ENCODE results near the gene TRIOBP. TPM values are rescaled to one million over a fixed set of nuclear protein-coding genes. Genes with fewer than 3 reads are reported as not detected.
"Not testable (repeated sequence)": the region's sequence is repeated elsewhere in the genome, so short reads cannot be mapped to it uniquely, and the experiment has no call there.

The TRIOBP gene, protein sequence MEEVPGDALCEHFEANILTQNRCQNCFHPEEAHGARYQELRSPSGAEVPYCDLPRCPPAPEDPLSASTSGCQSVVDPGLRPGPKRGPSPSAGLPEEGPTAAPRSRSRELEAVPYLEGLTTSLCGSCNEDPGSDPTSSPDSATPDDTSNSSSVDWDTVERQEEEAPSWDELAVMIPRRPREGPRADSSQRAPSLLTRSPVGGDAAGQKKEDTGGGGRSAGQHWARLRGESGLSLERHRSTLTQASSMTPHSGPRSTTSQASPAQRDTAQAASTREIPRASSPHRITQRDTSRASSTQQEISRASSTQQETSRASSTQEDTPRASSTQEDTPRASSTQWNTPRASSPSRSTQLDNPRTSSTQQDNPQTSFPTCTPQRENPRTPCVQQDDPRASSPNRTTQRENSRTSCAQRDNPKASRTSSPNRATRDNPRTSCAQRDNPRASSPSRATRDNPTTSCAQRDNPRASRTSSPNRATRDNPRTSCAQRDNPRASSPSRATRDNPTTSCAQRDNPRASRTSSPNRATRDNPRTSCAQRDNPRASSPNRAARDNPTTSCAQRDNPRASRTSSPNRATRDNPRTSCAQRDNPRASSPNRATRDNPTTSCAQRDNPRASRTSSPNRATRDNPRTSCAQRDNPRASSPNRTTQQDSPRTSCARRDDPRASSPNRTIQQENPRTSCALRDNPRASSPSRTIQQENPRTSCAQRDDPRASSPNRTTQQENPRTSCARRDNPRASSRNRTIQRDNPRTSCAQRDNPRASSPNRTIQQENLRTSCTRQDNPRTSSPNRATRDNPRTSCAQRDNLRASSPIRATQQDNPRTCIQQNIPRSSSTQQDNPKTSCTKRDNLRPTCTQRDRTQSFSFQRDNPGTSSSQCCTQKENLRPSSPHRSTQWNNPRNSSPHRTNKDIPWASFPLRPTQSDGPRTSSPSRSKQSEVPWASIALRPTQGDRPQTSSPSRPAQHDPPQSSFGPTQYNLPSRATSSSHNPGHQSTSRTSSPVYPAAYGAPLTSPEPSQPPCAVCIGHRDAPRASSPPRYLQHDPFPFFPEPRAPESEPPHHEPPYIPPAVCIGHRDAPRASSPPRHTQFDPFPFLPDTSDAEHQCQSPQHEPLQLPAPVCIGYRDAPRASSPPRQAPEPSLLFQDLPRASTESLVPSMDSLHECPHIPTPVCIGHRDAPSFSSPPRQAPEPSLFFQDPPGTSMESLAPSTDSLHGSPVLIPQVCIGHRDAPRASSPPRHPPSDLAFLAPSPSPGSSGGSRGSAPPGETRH (N-terminal part only)
- polyA plus RNA-seq, result 10 to 100 TPM; 57.8 to 63.8 TPM

GRCh38 chr22:37696657-37697537 lies at the start of gene TRIOBP:
TRIOBP (plus strand) TSS chr22:37697048; CDS start chr22:37701366, 4,318 bp downstream.
- 10 to 15% methylated on average over 25 to 39 of the region's 39 CpGs for WGBS, 2 donors
- Histone ChIP-seq H3K36me3 (ENCODE audit: control insufficient read depth in 2 of 2, insufficient read depth in 2 of 2, low read length in 1 of 2) (peaks cover 4 to 16% of the 10 kb centered on the region in 2 donors), H3K4me1 (ENCODE audit: control insufficient read depth in 2 of 2, insufficient read depth in 2 of 2, low read length in 1 of 2) (peaks cover 4 to 7% of the 10 kb centered on the region in 2 donors), H3K9me3 (ENCODE audit: control insufficient read depth in 2 of 2, insufficient read depth in 1 of 2, low read depth in 1 of 2, low read length in 1 of 2) (no peaks in the 10 kb centered on the region), H3K27me3 (ENCODE audit: control insufficient read depth in 1 of 2, insufficient read depth in 2 of 2, low read length in 2 of 2) (no peaks in the 10 kb centered on the region), H3K27ac (ENCODE audit: low read depth in 2 of 2, low read length in 1 of 2) (peak within 1 kb of the TSS in 1 of 2 donors; percentile 78), H3K4me3 (ENCODE audit: low read depth in 1 of 2, low read length in 2 of 2) (peak within 1 kb of the TSS in 1 of 2 donors; percentile 12)

GRCh38 chr22:37647317-37647716 lies 49.5 kb upstream of the TRIOBP start:
- H3K9me3 ChIP-seq (ENCODE audit: control insufficient read depth in 2 of 2, insufficient read depth in 1 of 2, low read depth in 1 of 2, low read length in 1 of 2), result no peaks in the 10 kb centered on the region
- 90 to 94% methylated on average over 8 to 9 of the region's 9 CpGs for WGBS, 2 donors
- peak overlapping the region; percentile 13 to 85 for H3K27ac ChIP-seq (ENCODE audit: low read depth in 2 of 2, low read length in 1 of 2)
- no peaks in the 10 kb centered on the region for H3K27me3 ChIP-seq (ENCODE audit: control insufficient read depth in 1 of 2, insufficient read depth in 2 of 2, low read length in 2 of 2)
- H3K4me1 ChIP-seq (ENCODE audit: control insufficient read depth in 2 of 2, insufficient read depth in 2 of 2, low read length in 1 of 2), result peaks cover 0 to 9% of the 10 kb centered on the region in 2 donors
- no peak overlapping the region for H3K4me3 ChIP-seq (ENCODE audit: low read depth in 1 of 2, low read length in 2 of 2)
- peaks cover 0 to 46% of the 10 kb centered on the region in 2 donors for H3K36me3 ChIP-seq (ENCODE audit: control insufficient read depth in 2 of 2, insufficient read depth in 2 of 2, low read length in 1 of 2)

DNA sequence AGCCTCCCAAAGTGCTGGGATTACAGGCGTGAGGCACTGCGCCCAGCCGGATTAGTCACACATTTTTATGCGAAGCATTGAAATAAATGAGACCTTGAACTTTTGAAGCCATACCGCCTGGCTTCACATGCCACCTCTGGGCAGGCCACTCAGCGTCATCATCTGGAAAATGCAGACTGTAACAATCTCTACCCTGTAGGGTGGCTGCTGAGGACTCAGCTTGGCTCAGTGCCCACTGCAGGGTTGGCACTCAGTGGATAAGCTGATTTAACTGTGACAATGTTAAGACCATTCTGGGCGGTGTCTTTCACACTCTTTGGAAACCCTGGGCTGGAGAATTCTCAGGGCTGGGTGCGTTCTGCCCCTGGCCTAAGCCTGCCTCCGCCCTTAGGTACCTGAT lies 48.9 kb upstream of the TRIOBP start:
- Histone ChIP-seq H3K27me3 (ENCODE audit: control insufficient read depth in 1 of 2, insufficient read depth in 2 of 2, low read length in 2 of 2) (no peaks in the 10 kb centered on the region), H3K4me3 (ENCODE audit: low read depth in 1 of 2, low read length in 2 of 2) (no peak overlapping the region), H3K36me3 (ENCODE audit: control insufficient read depth in 2 of 2, insufficient read depth in 2 of 2, low read length in 1 of 2) (peaks cover 0 to 44% of the 10 kb centered on the region in 2 donors), H3K4me1 (ENCODE audit: control insufficient read depth in 2 of 2, insufficient read depth in 2 of 2, low read length in 1 of 2) (peaks cover 0 to 8% of the 10 kb centered on the region in 2 donors), H3K27ac (ENCODE audit: low read depth in 2 of 2, low read length in 1 of 2) (peak overlapping the region; percentile 80 to 82), H3K9me3 (ENCODE audit: control insufficient read depth in 2 of 2, insufficient read depth in 1 of 2, low read depth in 1 of 2, low read length in 1 of 2) (no peaks in the 10 kb centered on the region)
- WGBS, 2 donors, result 50% methylated on average over 9 of the region's 9 CpGs

DNA sequence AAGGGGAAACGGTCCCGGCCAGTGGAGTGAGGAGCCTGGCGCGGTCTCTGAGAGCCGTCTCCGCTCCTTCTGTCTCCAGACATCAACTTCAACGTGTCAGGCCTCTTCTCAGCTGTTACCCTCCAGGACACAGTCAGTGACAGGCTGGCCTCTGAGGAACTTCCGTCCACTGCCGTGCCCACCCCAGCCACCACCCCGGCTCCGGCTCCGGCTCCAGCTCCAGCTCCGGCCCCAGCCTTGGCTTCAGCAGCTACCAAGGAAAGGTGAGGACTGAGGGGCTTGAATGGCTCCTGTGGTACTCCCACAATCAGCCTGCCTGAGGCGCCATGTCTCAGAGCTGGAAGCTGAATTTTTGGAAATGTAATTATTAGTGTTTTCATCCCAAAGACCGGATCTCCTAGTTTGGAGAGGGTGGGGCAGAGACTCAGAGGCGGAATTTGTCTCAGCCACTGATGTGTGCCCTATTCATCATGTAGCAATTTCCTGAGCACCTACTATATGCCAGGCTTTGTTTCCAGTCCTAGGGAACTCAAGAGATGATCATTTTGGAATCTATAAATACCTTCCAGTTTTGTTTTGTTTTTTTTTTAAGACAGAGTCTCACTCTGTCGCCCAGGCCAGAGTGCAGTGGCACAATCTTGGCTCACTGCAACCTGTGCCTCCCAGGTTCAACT lies 46.2 kb upstream of the TRIOBP start:
- no peak overlapping the region for H3K4me3 ChIP-seq (ENCODE audit: low read depth in 1 of 2, low read length in 2 of 2)
- no peaks in the 10 kb centered on the region for H3K27me3 ChIP-seq (ENCODE audit: control insufficient read depth in 1 of 2, insufficient read depth in 2 of 2, low read length in 2 of 2)
- WGBS, 2 donors, result 94 to 96% methylated on average over 17 of the region's 17 CpGs
- peaks cover 4 to 39% of the 10 kb centered on the region in 2 donors for H3K36me3 ChIP-seq (ENCODE audit: control insufficient read depth in 2 of 2, insufficient read depth in 2 of 2, low read length in 1 of 2)
- H3K9me3 ChIP-seq (ENCODE audit: control insufficient read depth in 2 of 2, insufficient read depth in 1 of 2, low read depth in 1 of 2, low read length in 1 of 2), result no peaks in the 10 kb centered on the region
- H3K27ac ChIP-seq (ENCODE audit: low read depth in 2 of 2, low read length in 1 of 2), result no peak overlapping the region
- H3K4me1 ChIP-seq (ENCODE audit: control insufficient read depth in 2 of 2, insufficient read depth in 2 of 2, low read length in 1 of 2), result peaks cover 0 to 3% of the 10 kb centered on the region in 2 donors

GRCh38 chr22:37654563-37655251 lies 42.1 kb upstream of the TRIOBP start:
- Histone ChIP-seq H3K36me3 (ENCODE audit: control insufficient read depth in 2 of 2, insufficient read depth in 2 of 2, low read length in 1 of 2) (peaks cover 4 to 26% of the 10 kb centered on the region in 2 donors), H3K9me3 (ENCODE audit: control insufficient read depth in 2 of 2, insufficient read depth in 1 of 2, low read depth in 1 of 2, low read length in 1 of 2) (no peaks in the 10 kb centered on the region), H3K4me3 (ENCODE audit: low read depth in 1 of 2, low read length in 2 of 2) (no peak overlapping the region), H3K27me3 (ENCODE audit: control insufficient read depth in 1 of 2, insufficient read depth in 2 of 2, low read length in 2 of 2) (no peaks in the 10 kb centered on the region), H3K4me1 (ENCODE audit: control insufficient read depth in 2 of 2, insufficient read depth in 2 of 2, low read length in 1 of 2) (peaks cover 0 to 7% of the 10 kb centered on the region in 2 donors), H3K27ac (ENCODE audit: low read depth in 2 of 2, low read length in 1 of 2) (no peak overlapping the region)
- 81 to 89% methylated on average over 14 of the region's 14 CpGs for WGBS, 2 donors

DNA sequence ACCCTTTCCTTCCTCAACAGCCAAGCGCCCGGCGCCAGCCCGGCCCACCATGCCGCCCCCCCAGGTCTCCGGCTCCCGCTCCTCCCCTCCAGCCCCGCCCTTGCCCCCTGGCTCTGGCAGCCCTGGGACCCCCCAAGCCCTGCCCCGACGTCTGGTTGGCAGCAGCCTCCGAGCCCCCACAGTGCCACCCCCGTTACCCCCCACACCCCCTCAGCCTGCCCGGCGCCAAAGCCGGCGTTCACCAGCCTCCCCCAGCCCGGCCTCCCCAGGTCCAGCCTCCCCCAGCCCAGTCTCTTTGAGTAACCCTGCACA lies 41.6 kb upstream of the TRIOBP start:
- peaks cover 4 to 22% of the 10 kb centered on the region in 2 donors for H3K36me3 ChIP-seq (ENCODE audit: control insufficient read depth in 2 of 2, insufficient read depth in 2 of 2, low read length in 1 of 2)
- H3K27me3 ChIP-seq (ENCODE audit: control insufficient read depth in 1 of 2, insufficient read depth in 2 of 2, low read length in 2 of 2), result no peaks in the 10 kb centered on the region
- WGBS, 2 donors, result 73 to 84% methylated on average over 9 to 17 of the region's 17 CpGs
- H3K27ac ChIP-seq (ENCODE audit: low read depth in 2 of 2, low read length in 1 of 2), result no peak overlapping the region
- H3K4me3 ChIP-seq (ENCODE audit: low read depth in 1 of 2, low read length in 2 of 2), result no peak overlapping the region
- peaks cover 0 to 10% of the 10 kb centered on the region in 2 donors for H3K4me1 ChIP-seq (ENCODE audit: control insufficient read depth in 2 of 2, insufficient read depth in 2 of 2, low read length in 1 of 2)
- no peaks in the 10 kb centered on the region for H3K9me3 ChIP-seq (ENCODE audit: control insufficient read depth in 2 of 2, insufficient read depth in 1 of 2, low read depth in 1 of 2, low read length in 1 of 2)

DNA sequence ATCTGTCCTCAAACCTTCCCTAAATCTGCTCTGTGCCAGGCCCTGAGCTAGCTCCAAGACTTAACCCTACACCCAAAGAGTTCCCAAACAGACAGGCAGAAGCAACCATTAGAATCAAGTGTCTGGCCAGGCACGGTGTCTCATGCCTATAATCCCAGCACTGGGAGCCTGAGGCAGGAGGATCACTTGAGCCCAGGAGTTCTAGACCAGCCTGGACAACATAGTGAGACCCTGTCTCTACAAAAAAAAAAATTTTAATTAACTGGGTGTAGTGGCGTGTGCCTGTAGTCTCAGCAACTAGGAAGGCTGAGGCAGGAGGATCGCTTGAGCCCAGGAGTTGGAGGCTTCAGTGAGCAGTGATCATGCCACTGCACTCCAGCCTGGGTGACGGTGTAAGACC lies 40.3 kb upstream of the TRIOBP start:
- peaks cover 4 to 13% of the 10 kb centered on the region in 2 donors for H3K36me3 ChIP-seq (ENCODE audit: control insufficient read depth in 2 of 2, insufficient read depth in 2 of 2, low read length in 1 of 2)
- WGBS, 2 donors, result 95% methylated on average over 4 of the region's 4 CpGs

GRCh38 chr22:37657590-37658132 lies 39.2 kb upstream of the TRIOBP start:
- H3K27ac ChIP-seq (ENCODE audit: low read depth in 2 of 2, low read length in 1 of 2), result peak overlapping the region; percentile 75 to 90
- H3K36me3 ChIP-seq (ENCODE audit: control insufficient read depth in 2 of 2, insufficient read depth in 2 of 2, low read length in 1 of 2), result peaks cover 4 to 10% of the 10 kb centered on the region in 2 donors
- no peaks in the 10 kb centered on the region for H3K9me3 ChIP-seq (ENCODE audit: control insufficient read depth in 2 of 2, insufficient read depth in 1 of 2, low read depth in 1 of 2, low read length in 1 of 2)
- peaks cover 0 to 17% of the 10 kb centered on the region in 2 donors for H3K4me1 ChIP-seq (ENCODE audit: control insufficient read depth in 2 of 2, insufficient read depth in 2 of 2, low read length in 1 of 2)
- peak overlapping the region in 1 of 2 donors; percentile 47 for H3K4me3 ChIP-seq (ENCODE audit: low read depth in 1 of 2, low read length in 2 of 2)
- 6 to 8% methylated on average over 6 of the region's 6 CpGs for WGBS, 2 donors
- H3K27me3 ChIP-seq (ENCODE audit: control insufficient read depth in 1 of 2, insufficient read depth in 2 of 2, low read length in 2 of 2), result no peaks in the 10 kb centered on the region

More for the DNA sequence above, 40.3 kb upstream of the TRIOBP start:
- H3K4me3 ChIP-seq (ENCODE audit: low read depth in 1 of 2, low read length in 2 of 2); H3K9me3 ChIP-seq (ENCODE audit: control insufficient read depth in 2 of 2, insufficient read depth in 1 of 2, low read depth in 1 of 2, low read length in 1 of 2); H3K27me3 ChIP-seq (ENCODE audit: control insufficient read depth in 1 of 2, insufficient read depth in 2 of 2, low read length in 2 of 2); H3K27ac ChIP-seq (ENCODE audit: low read depth in 2 of 2, low read length in 1 of 2): not testable (repeated sequence)
- H3K4me1 ChIP-seq (ENCODE audit: control insufficient read depth in 2 of 2, insufficient read depth in 2 of 2, low read length in 1 of 2), result peaks cover 0 to 17% of the 10 kb centered on the region in 2 donors

All from esophagus (tissue), 2 donors.